ENCODE measurements around the gene USP15. TPM values are rescaled to one million over a fixed set of nuclear protein-coding genes. Genes with fewer than 3 reads are reported as not detected.

USP15 gene
- 100 to 1,000 TPM in 5 of 6 donors, 10 to 100 TPM in 1; 70.7 to 120 (median 105) TPM for polyA plus RNA-seq (ENCODE audit: low read depth in 6 of 6)

GRCh38 chr12:62259993-62260732 is at the start of gene USP15:
Gene USP15 (plus strand): TSS chr12:62260404. CDS start chr12:62260415, 11 bp downstream.
- Mint-ChIP-seq H3K27me3 (no peaks in the 10 kb centered on the region), H3K9me3 (peaks cover 0 to 2% (median 0%) of the 10 kb centered on the region in 7 donors), H3K4me1 (peaks cover 22 to 48% (median 28%) of the 10 kb centered on the region in 3 donors), H3K36me3 (peaks cover 0 to 7% of the 10 kb centered on the region in 2 donors), H3K27ac (peak within 1 kb of the TSS; percentile 97 to 100 (median 100)), H3K4me3 (peak within 1 kb of the TSS; percentile 92 to 100 (median 98))
- DNase-seq (peak; percentile 97), ATAC-seq (ENCODE audit: low read depth in 2 of 2) (peak; percentile 64 to 66)

GRCh38 chr12:62210422-62210821 is 49.8 kb upstream of the USP15 start:
- Mint-ChIP-seq H3K27me3 (peaks cover 4 to 6% (median 5%) of the 10 kb centered on the region in 3 donors), H3K36me3 (peaks cover 0 to 3% of the 10 kb centered on the region in 2 donors), H3K4me1 (peaks cover 0 to 19% (median 11%) of the 10 kb centered on the region in 3 donors), H3K27ac (peak overlapping the region in 1 of 6 donors; percentile 75), H3K4me3 (no peak overlapping the region), H3K9me3 (peaks cover 0 to 5% (median 3%) of the 10 kb centered on the region in 7 donors)
- ATAC-seq (ENCODE audit: low read depth in 2 of 2) (peak in 1 of 2 donors; percentile 45), DNase-seq (peak; percentile 25)

- ATAC-seq (ENCODE audit: low read depth in 2 of 2): no peak
- no peak for DNase-seq
- H3K27ac Mint-ChIP-seq: no peak overlapping the region
- H3K36me3 Mint-ChIP-seq: no peaks in the 10 kb centered on the region
- peaks cover 0 to 2% (median 0%) of the 10 kb centered on the region in 7 donors for H3K9me3 Mint-ChIP-seq
- peaks cover 4 to 6% (median 5%) of the 10 kb centered on the region in 3 donors for H3K27me3 Mint-ChIP-seq
- peaks cover 0 to 21% (median 17%) of the 10 kb centered on the region in 3 donors for H3K4me1 Mint-ChIP-seq
- H3K4me3 Mint-ChIP-seq: no peak overlapping the region
These were observed 48.7 kb upstream of the USP15 start for GRCh38 chr12:62211510-62211909.

GRCh38 chr12:62214846-62215245 is 45.4 kb upstream of the USP15 start:
- Mint-ChIP-seq H3K36me3 (no peaks in the 10 kb centered on the region), H3K4me1 (peaks cover 0 to 21% (median 17%) of the 10 kb centered on the region in 3 donors), H3K27ac (peak overlapping the region in 1 of 6 donors; percentile 71), H3K9me3 (peaks cover 0 to 2% (median 0%) of the 10 kb centered on the region in 7 donors), H3K4me3 (peak overlapping the region in 1 of 8 donors; percentile 10), H3K27me3 (peaks cover 4 to 6% (median 5%) of the 10 kb centered on the region in 3 donors)
- no peak for DNase-seq
- ATAC-seq (ENCODE audit: low read depth in 2 of 2): no peak

GRCh38 chr12:62215506-62215905 is 44.7 kb upstream of the USP15 start:
- H3K9me3 Mint-ChIP-seq: peaks cover 0 to 2% (median 0%) of the 10 kb centered on the region in 7 donors
- no peaks in the 10 kb centered on the region for H3K36me3 Mint-ChIP-seq
- no peak for DNase-seq
- ATAC-seq (ENCODE audit: low read depth in 2 of 2): no peak
- H3K27me3 Mint-ChIP-seq: peaks cover under 1 to 2% (median 2%) of the 10 kb centered on the region in 3 donors
- H3K4me1 Mint-ChIP-seq: peaks cover 0 to 18% (median 17%) of the 10 kb centered on the region in 3 donors
- H3K27ac Mint-ChIP-seq: peak overlapping the region in 1 of 6 donors; percentile 60
- peak overlapping the region in 3 of 8 donors; percentile 31 to 70 (median 55) for H3K4me3 Mint-ChIP-seq

GRCh38 chr12:62217466-62218194 is 42.6 kb upstream of the USP15 start:
- H3K4me3 Mint-ChIP-seq: no peak overlapping the region
- peak overlapping the region in 1 of 6 donors; percentile 23 for H3K27ac Mint-ChIP-seq
- H3K36me3 Mint-ChIP-seq: no peaks in the 10 kb centered on the region
- peaks cover 0 to 4% (median 2%) of the 10 kb centered on the region in 7 donors for H3K9me3 Mint-ChIP-seq
- no peaks in the 10 kb centered on the region for H3K27me3 Mint-ChIP-seq
- peaks cover 0 to 17% (median 16%) of the 10 kb centered on the region in 3 donors for H3K4me1 Mint-ChIP-seq
- DNase-seq (no peak), ATAC-seq (ENCODE audit: low read depth in 2 of 2) (no peak)

GRCh38 chr12:62221107-62221506 is 39.1 kb upstream of the USP15 start:
- Mint-ChIP-seq H3K4me3 (no peak overlapping the region), H3K9me3 (peaks cover 0 to 4% (median 0%) of the 10 kb centered on the region in 7 donors), H3K4me1 (no peaks in the 10 kb centered on the region), H3K36me3 (no peaks in the 10 kb centered on the region), H3K27ac (no peak overlapping the region), H3K27me3 (no peaks in the 10 kb centered on the region)
- ATAC-seq (ENCODE audit: low read depth in 2 of 2) (no peak), DNase-seq (no peak)

GRCh38 chr12:62224601-62225000 is 35.6 kb upstream of the USP15 start:
- ATAC-seq (ENCODE audit: low read depth in 2 of 2) (no peak), DNase-seq (no peak)
- Mint-ChIP-seq H3K4me1 (no peaks in the 10 kb centered on the region), H3K4me3 (no peak overlapping the region), H3K27me3 (no peaks in the 10 kb centered on the region), H3K36me3 (no peaks in the 10 kb centered on the region), H3K27ac (no peak overlapping the region), H3K9me3 (peaks cover 0 to 9% (median 2%) of the 10 kb centered on the region in 7 donors)

GRCh38 chr12:62227091-62227490 is 33.1 kb upstream of the USP15 start:
- no peak for ATAC-seq (ENCODE audit: low read depth in 2 of 2)
- H3K36me3 Mint-ChIP-seq: no peaks in the 10 kb centered on the region
- no peak overlapping the region for H3K4me3 Mint-ChIP-seq
- no peaks in the 10 kb centered on the region for H3K4me1 Mint-ChIP-seq
- no peaks in the 10 kb centered on the region for H3K27me3 Mint-ChIP-seq
- no peak overlapping the region for H3K27ac Mint-ChIP-seq
- no peak for DNase-seq
- H3K9me3 Mint-ChIP-seq: peaks cover 0 to 7% (median 0%) of the 10 kb centered on the region in 7 donors

GRCh38 chr12:62230652-62231051 is 29.6 kb upstream of the USP15 start:
- Mint-ChIP-seq H3K36me3 (no peaks in the 10 kb centered on the region), H3K27ac (no peak overlapping the region), H3K27me3 (no peaks in the 10 kb centered on the region), H3K9me3 (peaks cover 0 to 7% (median 0%) of the 10 kb centered on the region in 7 donors), H3K4me3 (no peak overlapping the region), H3K4me1 (no peaks in the 10 kb centered on the region)
- ATAC-seq (ENCODE audit: low read depth in 2 of 2): no peak
- no peak for DNase-seq

GRCh38 chr12:62232143-62232729 is 28.0 kb upstream of the USP15 start:
- Mint-ChIP-seq H3K27me3 (no peaks in the 10 kb centered on the region), H3K27ac (no peak overlapping the region), H3K4me3 (no peak overlapping the region), H3K4me1 (no peaks in the 10 kb centered on the region), H3K9me3 (peaks cover 0 to 8% (median 4%) of the 10 kb centered on the region in 7 donors), H3K36me3 (peaks cover 0 to 7% of the 10 kb centered on the region in 2 donors)
- no peak for ATAC-seq (ENCODE audit: low read depth in 2 of 2)
- no peak for DNase-seq

GRCh38 chr12:62233805-62234204 is 26.4 kb upstream of the USP15 start:
- DNase-seq (no peak), ATAC-seq (ENCODE audit: low read depth in 2 of 2) (no peak)
- Mint-ChIP-seq H3K4me3 (no peak overlapping the region), H3K36me3 (peaks cover 0 to 8% of the 10 kb centered on the region in 2 donors), H3K27ac (no peak overlapping the region), H3K9me3 (peaks cover 0 to 17% (median 6%) of the 10 kb centered on the region in 7 donors), H3K27me3 (peaks cover 0 to 1% (median 0%) of the 10 kb centered on the region in 3 donors), H3K4me1 (no peaks in the 10 kb centered on the region)

GRCh38 chr12:62239571-62239970 is 20.6 kb upstream of the USP15 start:
- Mint-ChIP-seq H3K4me3 (no peak overlapping the region), H3K27ac (no peak overlapping the region), H3K27me3 (peaks cover 0 to 11% (median 9%) of the 10 kb centered on the region in 3 donors), H3K36me3 (peaks cover 0 to 8% of the 10 kb centered on the region in 2 donors), H3K9me3 (peaks cover 0 to 17% (median 6%) of the 10 kb centered on the region in 7 donors), H3K4me1 (no peaks in the 10 kb centered on the region)
- ATAC-seq (ENCODE audit: low read depth in 2 of 2) (no peak), DNase-seq (no peak)

Measured in naive B cell (primary cell).